ENCODE results near the gene RABEP1.
"Not testable (repeated sequence)": the region's sequence is repeated elsewhere in the genome, so short reads cannot be mapped to it uniquely, and the experiment has no call there.

Gene RABEP1, protein sequence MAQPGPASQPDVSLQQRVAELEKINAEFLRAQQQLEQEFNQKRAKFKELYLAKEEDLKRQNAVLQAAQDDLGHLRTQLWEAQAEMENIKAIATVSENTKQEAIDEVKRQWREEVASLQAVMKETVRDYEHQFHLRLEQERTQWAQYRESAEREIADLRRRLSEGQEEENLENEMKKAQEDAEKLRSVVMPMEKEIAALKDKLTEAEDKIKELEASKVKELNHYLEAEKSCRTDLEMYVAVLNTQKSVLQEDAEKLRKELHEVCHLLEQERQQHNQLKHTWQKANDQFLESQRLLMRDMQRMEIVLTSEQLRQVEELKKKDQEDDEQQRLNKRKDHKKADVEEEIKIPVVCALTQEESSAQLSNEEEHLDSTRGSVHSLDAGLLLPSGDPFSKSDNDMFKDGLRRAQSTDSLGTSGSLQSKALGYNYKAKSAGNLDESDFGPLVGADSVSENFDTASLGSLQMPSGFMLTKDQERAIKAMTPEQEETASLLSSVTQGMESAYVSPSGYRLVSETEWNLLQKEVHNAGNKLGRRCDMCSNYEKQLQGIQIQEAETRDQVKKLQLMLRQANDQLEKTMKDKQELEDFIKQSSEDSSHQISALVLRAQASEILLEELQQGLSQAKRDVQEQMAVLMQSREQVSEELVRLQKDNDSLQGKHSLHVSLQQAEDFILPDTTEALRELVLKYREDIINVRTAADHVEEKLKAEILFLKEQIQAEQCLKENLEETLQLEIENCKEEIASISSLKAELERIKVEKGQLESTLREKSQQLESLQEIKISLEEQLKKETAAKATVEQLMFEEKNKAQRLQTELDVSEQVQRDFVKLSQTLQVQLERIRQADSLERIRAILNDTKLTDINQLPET

DNA sequence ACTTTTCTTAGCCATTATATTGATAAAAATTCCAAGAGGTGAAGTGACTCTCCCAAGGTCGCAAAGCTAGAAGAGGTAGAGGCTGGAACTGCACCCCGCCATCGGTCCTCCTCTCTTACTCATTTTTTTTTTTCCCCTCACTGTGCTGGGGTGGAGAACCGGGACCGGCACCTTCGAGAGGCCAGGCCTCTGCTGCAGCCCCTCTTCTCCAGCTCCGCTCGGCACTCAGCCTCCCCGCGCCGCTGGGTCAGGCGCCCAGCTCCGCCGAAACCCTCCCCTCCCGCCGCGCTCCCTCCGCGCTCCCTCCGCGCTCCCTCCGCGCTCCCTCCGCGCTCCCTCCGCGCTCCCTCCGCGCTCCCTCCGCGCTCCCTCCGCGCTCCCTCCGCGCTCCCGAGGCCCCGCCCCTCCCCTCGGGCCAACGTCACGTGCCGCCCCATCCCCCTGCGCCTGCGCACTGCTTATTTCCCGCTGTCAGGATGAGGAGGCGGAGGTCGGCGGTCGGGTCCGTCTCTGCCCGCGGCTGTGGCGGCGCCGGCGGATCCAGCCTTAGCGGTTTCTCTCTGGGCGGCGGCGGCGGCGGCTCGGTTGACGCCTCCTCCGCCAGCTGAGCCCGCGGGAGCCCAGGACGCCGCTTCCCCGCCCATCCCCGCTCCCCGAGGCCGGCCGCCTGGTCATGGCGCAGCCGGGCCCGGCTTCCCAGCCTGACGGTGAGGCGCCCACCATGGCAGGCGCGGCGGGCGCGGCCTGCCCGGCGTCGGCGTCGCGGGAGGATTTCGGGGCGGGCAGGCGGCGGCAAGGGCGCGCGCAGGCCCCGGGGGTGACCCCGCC, at the start of gene RABEP1:
RABEP1 (plus strand) TSS at position 471 of the 828 bp plus-strand sequence; CDS start at position 674, 203 bp downstream.
- H3K4me3 ChIP-seq (replicated peaks; ENCODE audit: low read depth, low read length): peak within 1 kb of the TSS; percentile 79
- peak; percentile 53 for DNase-seq (ENCODE audit: extremely low read depth, low read depth)
- TF ChIP-seq CTCF (IDR thresholded peaks at IDR 0.05; ENCODE audit: low read depth, low read length, missing control alignments): no peak

DNA sequence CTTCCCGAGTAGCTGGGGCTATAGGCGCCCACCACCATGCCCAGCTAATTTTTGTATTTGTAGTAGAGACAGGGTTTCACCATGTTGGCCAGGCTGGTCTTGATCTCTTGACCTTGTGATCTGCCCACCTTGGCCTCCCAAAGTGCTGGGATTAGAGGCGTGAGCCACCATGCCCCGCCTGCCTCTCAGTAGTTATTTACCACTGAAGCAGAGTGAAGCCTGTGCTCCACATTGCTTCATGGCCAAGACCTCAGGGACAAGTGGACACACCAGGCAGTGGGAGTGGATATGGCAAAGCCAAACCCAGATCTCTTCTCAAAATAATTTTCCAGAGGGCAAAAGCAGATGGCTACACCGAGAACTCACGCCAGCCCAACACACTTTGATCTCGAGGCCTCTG, 48.6 kb upstream of the RABEP1 start:
- not testable (repeated sequence) for H3K4me3 ChIP-seq (replicated peaks; ENCODE audit: low read depth, low read length); DNase-seq (ENCODE audit: extremely low read depth, low read depth)

GRCh38 chr17:5234645-5235576, 47.2 kb upstream of the RABEP1 start, which contains the start of gene SCIMP:
Gene SCIMP (minus strand): TSS chr17:5234860. CDS start chr17:5234755, 105 bp downstream.
- no peak for DNase-seq (ENCODE audit: extremely low read depth, low read depth)
- H3K4me3 ChIP-seq (replicated peaks; ENCODE audit: low read depth, low read length): no peak within 1 kb of the TSS
- no peak for TF ChIP-seq CTCF (IDR thresholded peaks at IDR 0.05; ENCODE audit: low read depth, low read length, missing control alignments)

GRCh38 chr17:5236938-5237540, 45.0 kb upstream of the RABEP1 start:
- no peak for TF ChIP-seq CTCF (IDR thresholded peaks at IDR 0.05; ENCODE audit: low read depth, low read length, missing control alignments)
- DNase-seq (ENCODE audit: extremely low read depth, low read depth): no peak
- H3K4me3 ChIP-seq (replicated peaks; ENCODE audit: low read depth, low read length): no peak overlapping the region

DNA sequence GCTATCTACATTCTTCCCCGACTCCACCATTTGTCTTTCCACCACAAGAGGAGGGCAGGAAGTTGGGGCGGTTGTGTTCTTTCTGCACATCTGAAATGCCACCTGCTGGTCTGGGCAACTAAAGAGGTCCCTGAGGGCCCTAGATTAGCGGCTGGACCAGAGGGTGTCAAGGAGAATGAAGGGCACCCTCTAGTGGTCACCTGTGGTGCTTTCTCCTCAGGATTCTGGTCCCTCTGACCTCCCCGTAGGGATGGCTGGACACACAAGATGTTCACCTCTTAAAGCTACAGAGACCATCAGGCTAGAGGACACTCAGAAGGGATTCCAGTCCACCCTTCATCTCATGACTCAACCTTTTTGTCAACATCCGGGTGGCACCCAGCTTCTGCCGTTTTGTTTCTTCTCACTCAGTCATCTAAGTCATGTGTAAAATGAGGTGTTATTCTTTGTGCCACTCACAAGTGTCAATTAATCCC, 44.5 kb upstream of the RABEP1 start:
- peak; percentile 77 for TF ChIP-seq CTCF (IDR thresholded peaks at IDR 0.05; ENCODE audit: low read depth, low read length, missing control alignments)
- DNase-seq (ENCODE audit: extremely low read depth, low read depth): peak; percentile 46
- H3K4me3 ChIP-seq (replicated peaks; ENCODE audit: low read depth, low read length): no peak overlapping the region

GRCh38 chr17:5238333-5238732, 43.8 kb upstream of the RABEP1 start:
- DNase-seq (ENCODE audit: extremely low read depth, low read depth): no peak
- TF ChIP-seq CTCF (IDR thresholded peaks at IDR 0.05; ENCODE audit: low read depth, low read length, missing control alignments): no peak
- no peak overlapping the region for H3K4me3 ChIP-seq (replicated peaks; ENCODE audit: low read depth, low read length)

GRCh38 chr17:5239769-5240168, 42.3 kb upstream of the RABEP1 start:
- not testable (repeated sequence) for DNase-seq (ENCODE audit: extremely low read depth, low read depth); H3K4me3 ChIP-seq (replicated peaks; ENCODE audit: low read depth, low read length)
